HepG2 (cell line): ENCODE data around the gene ECSCR. TPM values are rescaled to one million over a fixed set of nuclear protein-coding genes. Genes with fewer than 3 reads are reported as not detected.

Experiments
- ATAC-seq: fragments of 200-7000 bp; cut with Tn5 transposase; 3 replicates; pipeline ENCODE4 v1.9.1; 2020; ENCODE audit warnings: mild to moderate bottlenecking, moderate library complexity
- BruUV-seq: library from RNA; stranded (reverse); fragments of 400-500 nt; replicated peaks from 2 replicates; lab custom pipeline; 2021; lab: Mats Ljungman, UMichigan
- CTCF ChIA-PET: fragments of 300-600 bp; formaldehyde crosslinking; extraction: SDS; loops from one replicate; lab custom pipeline; 2021; ENCODE audit warnings: low total read pairs, inconsistent platforms, low intra/inter-chr PET ratio; lab: Yijun Ruan, JAX
- POLR2A ChIA-PET: fragments of 350-600 bp; sonication (Branson Sonifier 250); formaldehyde crosslinking; loops from one replicate; lab custom pipeline; 2020; ENCODE audit warnings: antibody characterized with exemption, inconsistent platforms; lab: Yijun Ruan, JAX
- DNase-seq: peaks from one replicate; pipeline ENCODE4 v3.0.0-alpha.2; 2015; ENCODE audit warnings: low spot score
- FAIRE-seq: peaks from 3 replicates; lab custom pipeline; 2011; peaks lifted over from hg19 to GRCh38; lab: Jason Lieb, UNC
- H2AFZ ChIP-seq: one replicate; pipeline ENCODE4 v1.6.1; 2011; ENCODE audit warnings: low read length, inconsistent platforms
- H3K27ac ChIP-seq: fragments of 300-600 bp; 3 replicates; pipeline ENCODE4 v1.8.0; 2011; ENCODE audit warnings: mixed run types, mild to moderate bottlenecking, mixed read lengths, low read length, inconsistent platforms; ENCODE audit not compliant: insufficient read depth; ENCODE audit errors: extremely low read length
- H3K27me3 ChIP-seq, 2 experiments: fragments of 200-600 bp in 1 of 2; 2 replicates in 1 of 2; 3 replicates in 1 of 2; pipeline versions ENCODE4 v1.6.0 to v1.8.0; 2011; ENCODE audit warnings: low read length in 2 of 2, mild to moderate bottlenecking in 2 of 2, moderate library complexity in 2 of 2, inconsistent platforms in 1 of 2; ENCODE audit not compliant: insufficient read depth in 2 of 2, control insufficient read depth in 1 of 2
- H3K36me3 ChIP-seq, 2 experiments: fragments of 200-600 bp in 1 of 2; replicated peaks in 1 of 2; 2 replicates in 1 of 2; 3 replicates in 1 of 2; pipeline versions ENCODE4 v1.5.1 to v1.8.0; 2011; ENCODE audit warnings: low read length in 2 of 2, inconsistent platforms in 1 of 2; ENCODE audit not compliant: insufficient read depth in 2 of 2, control insufficient read depth in 1 of 2
- H3K4me1 ChIP-seq: 2 replicates; pipeline ENCODE4 v1.5.1; 2012; ENCODE audit warnings: low read length, inconsistent platforms; ENCODE audit not compliant: insufficient read depth
- H3K4me2 ChIP-seq: 2 replicates; pipeline ENCODE4 v1.6.0; 2011; ENCODE audit warnings: low read depth, low read length, inconsistent platforms
- H3K4me3 ChIP-seq, 3 experiments: fragments of 200-600 bp in 1 of 3; sonication (generic), shearing (Covaris generic) in 1 of 3; replicated peaks in 1 of 3; 2 replicates each; pipeline ENCODE4 v1.5.1; 2011 to 2016; ENCODE audit warnings: low read length in 3 of 3, inconsistent platforms in 2 of 3, low read depth in 2 of 3, mild to moderate bottlenecking in 2 of 3, control low read depth in 1 of 3, mixed read lengths in 1 of 3; ENCODE audit not compliant: insufficient read depth in 1 of 3
- H3K79me2 ChIP-seq: one replicate; pipeline ENCODE4 v1.6.1; 2011; ENCODE audit warnings: low read length, inconsistent platforms; ENCODE audit not compliant: insufficient read depth
- H3K9ac ChIP-seq: 2 replicates; pipeline ENCODE4 v1.6.0; 2011; ENCODE audit warnings: mild to moderate bottlenecking, low read depth, low read length, inconsistent platforms; ENCODE audit not compliant: insufficient read depth
- H3K9me3 ChIP-seq: 2 replicates; pipeline ENCODE4 v1.5.1; 2012; ENCODE audit warnings: mild to moderate bottlenecking, low read length
- H4K20me1 ChIP-seq: 2 replicates; pipeline ENCODE4 v1.6.0; 2011; ENCODE audit warnings: inconsistent platforms, mild to moderate bottlenecking, low read length, moderate library complexity; ENCODE audit not compliant: insufficient read depth
- EEA1 ChIP-seq: sonication (generic); formaldehyde crosslinking; IDR thresholded peaks from 2 replicates; pipeline ENCODE4 v1.5.1; 2020; ENCODE audit warnings: mild to moderate bottlenecking, missing genetic modification reagents, borderline replicate concordance
- NR1H2 ChIP-seq: sonication (generic); formaldehyde crosslinking; IDR thresholded peaks from 2 replicates; pipeline ENCODE4 v1.8.1; 2022; ENCODE audit warnings: low read depth, missing genetic modification reagents, borderline replicate concordance
- TCF7L2 ChIP-seq: IDR thresholded peaks from 2 replicates; pipeline ENCODE4 v1.6.1; 2011; ENCODE audit warnings: mild to moderate bottlenecking, low read depth, low read length, moderate library complexity
- ZBTB38 ChIP-seq: sonication (generic); formaldehyde crosslinking; IDR thresholded peaks from 2 replicates; pipeline ENCODE4 v1.5.1; 2020; ENCODE audit warnings: mild to moderate bottlenecking, missing genetic modification reagents
- ZFX ChIP-seq: sonication (generic); formaldehyde crosslinking; IDR thresholded peaks from 2 replicates; pipeline ENCODE4 v1.4.0; 2020; ENCODE audit warnings: mild to moderate bottlenecking, low read depth, missing genetic modification reagents, moderate library complexity
- ZNF263 ChIP-seq: sonication (generic); formaldehyde crosslinking; IDR thresholded peaks from 2 replicates; pipeline ENCODE4 v1.4.0; 2020; ENCODE audit warnings: missing genetic modification reagents
- ZNF616 ChIP-seq: sonication (generic); formaldehyde crosslinking; IDR thresholded peaks from 2 replicates; pipeline ENCODE4 v1.5.0; 2020; ENCODE audit warnings: low read depth, mild to moderate bottlenecking, missing genetic modification reagents
- WGBS: methylation state at CpG from one replicate; pipeline ENCODE4 v1.1.6; 2017; ENCODE audit warnings: low lambda C conversion rate; 5-methylcytosine and 5-hydroxymethylcytosine counted together
- in situ Hi-C: cut with HindIII; loops from 2 replicates; pipeline ENCODE4 v1.10.0; 2017; ENCODE audit warnings: low pct_unique_long_range_greater_than_20kb; ENCODE audit not compliant: extremely low pct_ligation_motif_present
- intact Hi-C: fragments of 100-400 bp; cut with micrococcal nuclease; formaldehyde crosslinking; loops from one replicate; pipeline ENCODE4 v1.10.0; 2022; ENCODE audit not compliant: unreplicated experiment
- polyA plus RNA-seq, 8 experiments: library from polyadenylated mRNA; depleted of rRNA in 3 of 8; stranded (reverse) in 7 of 8; unstranded in 1 of 8; fragments of >200 nt; fragmentation: Illumina TruSeq in 4 of 8; extraction: Trizol in 4 of 8; gene quantifications; 2 replicates each; pipeline versions ENCODE4 v1.2.1 to v1.2.3, GENCODE V29; 2011 to 2016; ENCODE audit warnings: low read depth in 4 of 8, missing spikeins in 1 of 8, mixed read lengths in 1 of 8; ENCODE audit not compliant: insufficient read depth in 1 of 8
- total RNA-seq, 5 experiments: library from RNA; depleted of rRNA; stranded (reverse); fragments of >200 nt; fragmentation: Illumina TruSeq; extraction: Trizol; gene quantifications; 2 replicates each; pipeline ENCODE4 v1.2.3, GENCODE V29; 2016; ENCODE audit warnings: low read depth in 1 of 5
- TF ChIP-seq, protein P1 (sequence below): sonication (generic); formaldehyde crosslinking; IDR thresholded peaks from 2 replicates; pipeline ENCODE4 v1.5.0; 2020; ENCODE audit warnings: missing genetic modification reagents
- TF ChIP-seq, protein P2 (sequence below): sonication (generic); formaldehyde crosslinking; IDR thresholded peaks from 2 replicates; pipeline ENCODE4 v1.4.0; 2020; ENCODE audit warnings: missing genetic modification reagents
- TF ChIP-seq, protein P3 (sequence below): sonication (generic); formaldehyde crosslinking; IDR thresholded peaks from 2 replicates; pipeline ENCODE4 v1.9.0; 2021; ENCODE audit warnings: missing genetic modification reagents, borderline replicate concordance
- TF ChIP-seq, protein P4 (sequence below): sonication (generic); formaldehyde crosslinking; IDR thresholded peaks from 2 replicates; pipeline ENCODE4 v1.8.0; 2022; ENCODE audit warnings: mild to moderate bottlenecking, missing genetic modification reagents, moderate library complexity

Gene ECSCR
- total and polyA plus RNA-seq, 2 of the 13 experiments (the other 11 are each of a cell fraction or from before 2014, with no cell fraction given), result 0.18 TPM; not detected in 1

DNA sequence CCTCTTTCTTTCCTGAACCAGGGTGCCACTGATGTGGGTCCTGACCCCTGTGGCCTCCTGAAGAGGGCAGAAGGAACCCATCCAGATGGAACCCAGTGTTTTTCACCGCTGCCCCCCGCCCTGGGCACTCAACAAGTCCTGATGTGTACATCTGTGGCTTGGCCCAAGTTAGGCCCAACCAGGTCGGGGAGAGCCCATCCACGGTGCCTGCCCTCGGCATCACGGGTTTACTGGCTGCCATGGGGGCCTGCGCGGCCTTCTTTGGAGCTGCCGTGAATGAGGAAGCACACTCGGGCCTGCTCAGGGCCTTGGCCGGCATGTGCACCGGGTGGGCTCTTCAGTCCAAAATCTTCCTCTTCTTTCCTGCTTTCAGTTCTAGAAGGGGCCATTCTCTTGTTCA is 5.8 kb downstream of the ECSCR start:
- ATAC-seq (no peak; the same call in 2 of the 3 replicates), FAIRE-seq (no peak), DNase-seq (no peak)
- Histone ChIP-seq H3K9me3 (no peaks in the 10 kb centered on the region), H3K36me3 (no peaks in the 10 kb centered on the region), H3K9ac (no peak overlapping the region), H3K79me2 (no peaks in the 10 kb centered on the region), H3K4me2 (peak overlapping the region; percentile 20; the same call in 1 of the 2 replicates), H3K4me1 (peaks cover 22% of the 10 kb centered on the region), H4K20me1 (no peaks in the 10 kb centered on the region), H2AFZ (peak overlapping the region; percentile 27), H3K4me3 (no peak overlapping the region; a peak in 1 of 6 replicates), H3K27ac (no peak overlapping the region), H3K27me3 (peaks cover 6 to 37% of the 10 kb centered on the region in 2 experiments)
- intact Hi-C loops (no loop called here), in situ Hi-C loops (no loop called here)
- WGBS, result 51% methylated on average over 6 of the region's 12 CpGs
- ChIA-PET POLR2A (interaction anchor here (1.4 kb wide), 1 partner anchor 18 kb away, joined by 5 read pairs; the partner anchor contains the start of gene DNAJC18), CTCF (no interaction called here)
- TF ChIP-seq, protein P1, sequence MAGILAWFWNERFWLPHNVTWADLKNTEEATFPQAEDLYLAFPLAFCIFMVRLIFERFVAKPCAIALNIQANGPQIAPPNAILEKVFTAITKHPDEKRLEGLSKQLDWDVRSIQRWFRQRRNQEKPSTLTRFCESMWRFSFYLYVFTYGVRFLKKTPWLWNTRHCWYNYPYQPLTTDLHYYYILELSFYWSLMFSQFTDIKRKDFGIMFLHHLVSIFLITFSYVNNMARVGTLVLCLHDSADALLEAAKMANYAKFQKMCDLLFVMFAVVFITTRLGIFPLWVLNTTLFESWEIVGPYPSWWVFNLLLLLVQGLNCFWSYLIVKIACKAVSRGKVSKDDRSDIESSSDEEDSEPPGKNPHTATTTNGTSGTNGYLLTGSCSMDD (CRISPR knock-in tag), result no peak
- 0 out of 2 replicates have a peak, but pooled peaks have one; percentile 14 for TF ChIP-seq ZFX (CRISPR knock-in tag)
- BruUV-seq, result no TSS peak

DNA sequence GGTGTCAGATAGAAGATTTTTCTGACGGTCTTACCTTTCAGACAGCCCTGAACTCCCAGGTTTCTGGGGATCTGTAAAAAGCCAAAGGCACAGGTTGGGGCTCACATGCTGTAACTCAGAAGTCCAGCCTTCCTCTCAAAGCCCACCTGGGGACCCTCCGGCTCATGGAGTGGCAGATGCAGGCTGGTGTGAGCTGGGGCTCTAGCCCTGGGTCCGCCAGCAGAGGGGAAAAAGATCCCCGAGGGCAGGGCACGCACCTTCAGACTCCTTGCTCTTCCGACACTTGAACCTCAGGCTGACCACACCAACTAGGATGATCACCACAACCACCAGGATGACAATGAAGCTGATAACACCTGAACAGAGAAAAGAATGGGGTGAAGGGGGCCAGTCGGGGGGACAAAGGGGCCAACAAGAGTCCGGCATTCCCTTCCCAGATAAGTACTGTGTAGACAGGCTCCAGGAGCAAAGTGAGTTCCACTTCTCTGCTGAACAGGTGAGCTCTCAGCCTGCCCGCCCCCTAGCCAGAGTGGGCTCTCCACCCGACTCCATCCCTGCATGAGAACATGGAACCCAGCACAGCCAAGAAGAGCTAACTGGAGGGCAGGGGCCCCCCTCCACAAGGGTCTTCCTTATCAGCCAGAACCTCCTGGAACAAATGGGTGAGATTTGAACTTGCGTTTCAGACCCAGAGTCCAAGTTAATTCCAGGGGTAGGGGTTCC is 7.8 kb downstream of the ECSCR start:
- H4K20me1 ChIP-seq, result no peaks in the 10 kb centered on the region
- intact Hi-C loops, result no loop called here
- H3K27ac ChIP-seq, result no peak overlapping the region
- ATAC-seq, result peak; percentile 21
- CTCF ChIA-PET, result no interaction called here
- no peak overlapping the region for H3K4me3 ChIP-seq
- H3K9ac ChIP-seq, result no peak overlapping the region
- no peak for FAIRE-seq
- in situ Hi-C loops, result no loop called here
- H3K79me2 ChIP-seq, result no peaks in the 10 kb centered on the region
- POLR2A ChIA-PET, result no interaction called here
- peaks cover 11% of the 10 kb centered on the region for H3K4me1 ChIP-seq
- H3K36me3 ChIP-seq, result no peaks in the 10 kb centered on the region
- H3K9me3 ChIP-seq, result no peaks in the 10 kb centered on the region
- no peak overlapping the region for H3K4me2 ChIP-seq
- peaks cover 4 to 26% of the 10 kb centered on the region in 2 experiments; a peak in 3 of 5 replicates for H3K27me3 ChIP-seq
- DNase-seq, result no peak
- 49% methylated on average over 8 of the region's 11 CpGs for WGBS
- no TSS peak for BruUV-seq
- no peak overlapping the region for H2AFZ ChIP-seq
- TF ChIP-seq NR1H2 (no peak), ZNF263 (CRISPR knock-in tag) (no peak), TCF7L2 (no peak), ZBTB38 (CRISPR knock-in tag) (no peak), ZNF616 (no peak), EEA1 (CRISPR knock-in tag) (no peak)
- TF ChIP-seq, protein P2, sequence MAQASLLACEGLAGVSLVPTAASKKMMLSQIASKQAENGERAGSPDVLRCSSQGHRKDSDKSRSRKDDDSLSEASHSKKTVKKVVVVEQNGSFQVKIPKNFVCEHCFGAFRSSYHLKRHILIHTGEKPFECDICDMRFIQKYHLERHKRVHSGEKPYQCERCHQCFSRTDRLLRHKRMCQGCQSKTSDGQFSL (CRISPR knock-in tag), result no peak
- TF ChIP-seq, protein P3, sequence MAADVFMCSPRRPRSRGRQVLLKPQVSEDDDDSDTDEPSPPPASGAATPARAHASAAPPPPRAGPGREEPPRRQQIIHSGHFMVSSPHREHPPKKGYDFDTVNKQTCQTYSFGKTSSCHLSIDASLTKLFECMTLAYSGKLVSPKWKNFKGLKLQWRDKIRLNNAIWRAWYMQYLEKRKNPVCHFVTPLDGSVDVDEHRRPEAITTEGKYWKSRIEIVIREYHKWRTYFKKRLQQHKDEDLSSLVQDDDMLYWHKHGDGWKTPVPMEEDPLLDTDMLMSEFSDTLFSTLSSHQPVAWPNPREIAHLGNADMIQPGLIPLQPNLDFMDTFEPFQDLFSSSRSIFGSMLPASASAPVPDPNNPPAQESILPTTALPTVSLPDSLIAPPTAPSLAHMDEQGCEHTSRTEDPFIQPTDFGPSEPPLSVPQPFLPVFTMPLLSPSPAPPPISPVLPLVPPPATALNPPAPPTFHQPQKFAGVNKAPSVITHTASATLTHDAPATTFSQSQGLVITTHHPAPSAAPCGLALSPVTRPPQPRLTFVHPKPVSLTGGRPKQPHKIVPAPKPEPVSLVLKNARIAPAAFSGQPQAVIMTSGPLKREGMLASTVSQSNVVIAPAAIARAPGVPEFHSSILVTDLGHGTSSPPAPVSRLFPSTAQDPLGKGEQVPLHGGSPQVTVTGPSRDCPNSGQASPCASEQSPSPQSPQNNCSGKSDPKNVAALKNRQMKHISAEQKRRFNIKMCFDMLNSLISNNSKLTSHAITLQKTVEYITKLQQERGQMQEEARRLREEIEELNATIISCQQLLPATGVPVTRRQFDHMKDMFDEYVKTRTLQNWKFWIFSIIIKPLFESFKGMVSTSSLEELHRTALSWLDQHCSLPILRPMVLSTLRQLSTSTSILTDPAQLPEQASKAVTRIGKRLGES (CRISPR knock-in tag), result no peak
- TF ChIP-seq, protein P4, sequence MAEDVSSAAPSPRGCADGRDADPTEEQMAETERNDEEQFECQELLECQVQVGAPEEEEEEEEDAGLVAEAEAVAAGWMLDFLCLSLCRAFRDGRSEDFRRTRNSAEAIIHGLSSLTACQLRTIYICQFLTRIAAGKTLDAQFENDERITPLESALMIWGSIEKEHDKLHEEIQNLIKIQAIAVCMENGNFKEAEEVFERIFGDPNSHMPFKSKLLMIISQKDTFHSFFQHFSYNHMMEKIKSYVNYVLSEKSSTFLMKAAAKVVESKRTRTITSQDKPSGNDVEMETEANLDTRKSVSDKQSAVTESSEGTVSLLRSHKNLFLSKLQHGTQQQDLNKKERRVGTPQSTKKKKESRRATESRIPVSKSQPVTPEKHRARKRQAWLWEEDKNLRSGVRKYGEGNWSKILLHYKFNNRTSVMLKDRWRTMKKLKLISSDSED (CRISPR knock-in tag), result no peak
